ENCODE data around the gene TAC3.
A peak's percentile ranks its signal among the peaks of the same experiment; 100 is the strongest.
"Not testable (repeated sequence)": the region's sequence is repeated elsewhere in the genome, so short reads cannot be mapped to it uniquely, and the experiment has no call there.

- TF ChIP-seq, protein P1, sequence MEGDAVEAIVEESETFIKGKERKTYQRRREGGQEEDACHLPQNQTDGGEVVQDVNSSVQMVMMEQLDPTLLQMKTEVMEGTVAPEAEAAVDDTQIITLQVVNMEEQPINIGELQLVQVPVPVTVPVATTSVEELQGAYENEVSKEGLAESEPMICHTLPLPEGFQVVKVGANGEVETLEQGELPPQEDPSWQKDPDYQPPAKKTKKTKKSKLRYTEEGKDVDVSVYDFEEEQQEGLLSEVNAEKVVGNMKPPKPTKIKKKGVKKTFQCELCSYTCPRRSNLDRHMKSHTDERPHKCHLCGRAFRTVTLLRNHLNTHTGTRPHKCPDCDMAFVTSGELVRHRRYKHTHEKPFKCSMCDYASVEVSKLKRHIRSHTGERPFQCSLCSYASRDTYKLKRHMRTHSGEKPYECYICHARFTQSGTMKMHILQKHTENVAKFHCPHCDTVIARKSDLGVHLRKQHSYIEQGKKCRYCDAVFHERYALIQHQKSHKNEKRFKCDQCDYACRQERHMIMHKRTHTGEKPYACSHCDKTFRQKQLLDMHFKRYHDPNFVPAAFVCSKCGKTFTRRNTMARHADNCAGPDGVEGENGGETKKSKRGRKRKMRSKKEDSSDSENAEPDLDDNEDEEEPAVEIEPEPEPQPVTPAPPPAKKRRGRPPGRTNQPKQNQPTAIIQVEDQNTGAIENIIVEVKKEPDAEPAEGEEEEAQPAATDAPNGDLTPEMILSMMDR (conservative IDR thresholded peaks at IDR 0.05; ENCODE audit: low read depth, low read length) = 0 out of 2 replicates have a peak, but pooled peaks have one; percentile 8
- not testable (repeated sequence) for TF ChIP-seq EZH2 (IDR thresholded peaks at IDR 0.05; ENCODE audit: low read length, unreplicated experiment); EZH2phosphoT487 (IDR thresholded peaks at IDR 0.05; ENCODE audit: borderline replicate concordance, low read length)
These were observed 30.6 kb downstream of the TAC3 start for GRCh38 chr12:56985714-56986113.
